HS-27A (cell line): Measurements from ENCODE around the gene ADRA1B.
"Not testable (repeated sequence)": the region's sequence is repeated elsewhere in the genome, so short reads cannot be mapped to it uniquely, and the experiment has no call there.

Experiments
- DNase-seq: peaks from one replicate; pipeline ENCODE4 v3.0.0-alpha.2; 2012; ENCODE audit warnings: low read depth, missing footprints

ADRA1B gene

GRCh38 chr5:159928122-159928909 is 12.0 kb downstream of the ADRA1B start:
- DNase-seq, result peak; percentile 45

DNA sequence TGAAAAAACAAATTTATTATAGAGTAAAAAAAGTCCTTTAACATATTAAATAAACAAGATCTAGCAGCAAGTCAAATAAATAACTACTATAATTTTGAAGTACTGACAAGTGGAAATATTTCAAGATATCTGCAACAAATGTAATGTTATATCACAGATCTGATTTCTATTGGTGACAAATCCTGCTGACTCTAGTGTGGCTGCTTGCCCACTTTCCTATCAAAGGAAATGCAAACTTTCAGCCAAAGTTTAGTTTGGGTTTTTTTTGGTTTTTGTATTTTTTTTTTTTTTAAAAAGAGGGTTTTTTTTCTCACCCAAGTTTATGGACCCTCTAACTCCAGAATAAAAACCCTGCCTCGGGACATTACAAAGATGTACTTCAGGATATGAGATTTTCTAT is 12.9 kb downstream of the ADRA1B start:
- no peak for DNase-seq

GRCh38 chr5:159933531-159934485 is 17.5 kb downstream of the ADRA1B start:
- DNase-seq, result no peak

DNA sequence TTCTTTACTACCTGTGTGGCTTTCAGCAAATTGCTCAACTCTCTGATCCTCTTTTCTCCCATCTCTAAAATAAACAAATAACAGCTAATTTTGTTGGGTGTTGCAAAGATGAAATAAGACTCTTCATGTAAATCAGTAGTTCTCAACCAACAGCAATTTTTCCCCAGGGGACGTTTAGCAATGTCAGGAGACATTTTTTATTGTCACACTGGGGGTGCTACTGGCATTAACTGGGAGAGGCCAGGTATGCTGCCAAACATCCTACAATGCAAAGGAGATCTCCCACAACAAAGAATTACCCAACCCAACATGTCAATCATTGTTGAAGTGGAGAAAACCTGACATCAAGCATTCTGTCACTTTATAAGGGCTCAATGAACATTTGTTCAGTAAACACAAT is 19.7 kb downstream of the ADRA1B start:
- no peak for DNase-seq

DNA sequence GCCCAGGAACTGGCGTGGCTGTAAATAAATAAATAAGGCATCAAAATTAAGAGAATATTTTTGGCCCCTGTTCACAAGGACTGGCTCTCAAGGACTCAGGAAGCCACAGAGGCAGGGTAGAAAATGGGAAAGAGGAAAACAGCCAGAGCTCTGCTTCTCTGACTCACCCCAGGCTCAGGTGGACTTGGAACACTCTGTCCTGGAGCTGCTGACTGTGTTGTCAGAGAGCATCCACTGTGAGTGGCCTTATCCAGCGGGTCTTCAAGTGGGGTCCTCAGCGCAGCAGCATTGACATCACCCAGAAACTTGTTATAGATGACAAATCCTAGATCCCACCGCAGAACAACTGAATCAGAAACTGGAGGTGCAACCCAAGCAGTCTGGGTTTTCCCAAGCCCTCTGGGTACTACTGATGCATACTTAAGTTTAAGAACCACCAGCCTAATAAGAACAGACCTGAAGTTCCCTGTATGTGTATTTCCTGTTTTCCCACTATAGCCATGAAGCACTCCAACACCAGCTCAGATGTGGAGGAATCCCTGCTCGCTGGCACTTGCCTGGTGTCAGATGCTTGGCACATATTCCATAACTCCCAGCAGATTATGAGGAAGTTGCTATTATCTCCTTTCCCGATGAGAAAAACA is 20.5 kb downstream of the ADRA1B start:
- DNase-seq, result no peak

DNA sequence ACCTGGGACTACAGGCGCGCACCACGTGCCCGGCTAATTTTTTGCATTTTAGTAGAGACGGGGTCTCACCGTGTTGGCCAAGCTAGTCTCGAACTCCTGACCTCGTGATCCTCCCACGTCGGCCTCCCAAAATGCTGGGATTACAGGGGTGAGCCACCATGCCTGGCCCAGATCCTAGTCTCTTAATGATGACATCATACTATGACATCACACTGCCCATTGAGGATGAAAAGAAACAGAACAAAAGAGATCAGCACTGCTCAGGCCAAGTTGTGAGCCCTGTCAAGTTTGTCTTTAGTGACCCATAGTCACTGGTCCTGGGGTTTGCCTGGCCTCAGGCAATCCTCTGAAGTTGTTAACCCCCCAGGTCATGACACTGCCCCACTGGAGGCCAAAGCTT is 21.3 kb downstream of the ADRA1B start:
- DNase-seq, result no peak

GRCh38 chr5:159943326-159943725 is 27.0 kb downstream of the ADRA1B start:
- no peak for DNase-seq

DNA sequence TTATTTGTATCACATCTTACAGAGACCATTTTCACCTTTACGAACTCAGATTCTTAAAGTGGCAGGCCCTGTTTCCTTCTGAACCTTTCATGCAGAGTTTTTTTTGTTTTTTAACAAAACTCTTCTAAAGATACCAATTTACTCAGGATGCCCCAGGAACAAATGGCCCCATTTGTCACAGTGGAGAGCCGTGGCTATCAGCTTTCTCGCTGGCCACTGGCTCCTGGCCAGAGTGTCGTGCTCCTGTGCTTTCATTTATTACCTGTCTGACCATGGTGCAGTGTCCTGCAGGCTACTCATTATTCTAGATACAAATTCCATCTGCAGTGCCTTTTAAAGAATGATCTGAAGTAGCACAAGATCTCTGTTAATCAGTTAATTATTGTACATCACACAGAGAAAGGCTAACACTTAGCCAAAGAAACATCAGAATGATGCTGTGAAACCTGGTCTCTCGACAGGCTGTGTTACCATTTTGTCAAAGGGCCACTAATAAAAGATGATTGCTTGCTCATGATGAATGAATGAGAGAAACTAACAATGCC is 27.8 kb downstream of the ADRA1B start:
- DNase-seq, result no peak

DNA sequence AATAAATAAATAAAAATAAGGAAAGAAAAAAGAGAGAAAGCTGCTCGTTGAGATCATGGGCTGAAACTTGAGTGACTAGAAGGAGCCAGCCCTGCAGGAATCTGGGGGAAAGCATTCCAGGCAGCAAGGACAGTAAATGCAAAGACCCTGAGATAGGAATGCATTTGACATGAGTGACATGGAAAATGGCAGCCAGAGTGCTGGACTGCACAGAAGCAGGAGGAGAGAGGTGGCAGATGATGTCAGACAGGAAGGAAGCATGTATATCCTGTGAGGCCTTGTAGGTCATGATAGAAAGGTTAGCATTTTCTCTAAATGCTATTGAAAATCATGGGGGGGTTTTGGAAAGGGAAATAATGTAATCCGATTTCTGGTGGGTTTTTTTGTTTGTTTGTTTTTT is 29.1 kb downstream of the ADRA1B start:
- DNase-seq, result no peak

- DNase-seq, result no peak
These were observed 31.6 kb downstream of the ADRA1B start for GRCh38 chr5:159947708-159948358.

DNA sequence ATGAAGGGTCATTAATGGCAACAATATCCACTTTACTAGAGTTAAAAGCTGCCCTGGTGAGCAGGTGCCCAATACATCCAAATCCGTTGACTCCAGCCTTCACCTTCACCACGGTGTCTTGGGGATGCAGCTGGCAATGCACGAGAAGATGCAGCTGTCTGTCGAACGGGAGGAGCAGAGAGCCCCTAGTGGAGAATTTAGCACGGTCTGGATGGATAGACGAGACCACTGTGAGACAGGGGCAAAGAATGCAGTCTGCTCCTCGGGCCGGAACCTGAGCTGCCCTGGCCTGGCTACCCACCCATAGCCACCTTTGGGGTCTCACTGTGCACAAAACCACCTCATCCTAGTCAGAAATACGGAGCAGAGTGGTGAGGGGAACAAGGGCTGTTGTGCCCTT is 35.1 kb downstream of the ADRA1B start:
- DNase-seq, result no peak

DNA sequence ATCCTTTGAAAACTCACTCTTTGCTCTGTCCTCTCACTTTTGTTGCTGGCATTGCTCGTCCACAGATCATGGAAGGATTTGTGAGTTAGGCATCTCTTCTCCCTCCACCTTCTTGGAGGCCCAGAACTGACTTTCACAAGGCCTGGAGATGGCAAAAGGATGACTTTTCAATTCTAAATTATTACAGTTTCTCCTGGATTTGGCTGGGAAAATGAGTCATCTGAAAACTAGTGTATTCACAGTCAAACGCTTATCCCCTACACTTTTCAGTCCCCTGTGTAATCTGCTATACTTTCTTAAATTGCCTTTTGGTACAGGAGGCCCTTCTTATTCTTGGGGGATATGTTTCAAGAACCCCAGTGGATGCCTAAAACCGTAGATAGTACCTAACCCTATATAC is 35.6 kb downstream of the ADRA1B start:
- DNase-seq, result no peak

GRCh38 chr5:159953609-159954008 is 37.3 kb downstream of the ADRA1B start:
- DNase-seq, result no peak

DNA sequence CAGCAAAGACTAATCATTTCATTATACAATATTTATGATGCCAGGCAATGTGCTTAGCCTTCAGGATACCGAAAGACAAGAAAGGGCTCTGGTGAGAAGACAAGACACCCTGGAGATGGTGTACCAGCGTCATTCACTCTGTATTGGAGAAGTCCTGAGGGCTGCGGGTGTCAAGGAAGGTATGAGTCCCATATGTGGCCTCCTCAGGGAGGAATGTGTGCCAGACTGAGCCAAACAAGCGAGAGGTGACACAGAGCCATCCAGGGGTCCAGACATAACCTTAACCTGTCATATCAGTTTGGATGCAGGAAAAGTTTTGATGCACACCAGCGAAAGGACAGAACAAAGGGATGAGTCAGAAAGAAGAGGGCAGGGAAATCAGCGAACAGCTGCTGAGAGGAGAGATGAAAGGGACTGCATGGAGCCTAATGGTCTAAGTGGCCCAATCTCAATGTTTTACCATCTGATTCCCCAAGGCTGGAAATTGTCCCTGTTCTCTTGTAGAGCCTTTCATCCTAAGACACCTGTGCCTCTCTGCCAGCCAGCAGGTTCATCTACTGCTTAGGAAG is 38.9 kb downstream of the ADRA1B start:
- no peak for DNase-seq

DNA sequence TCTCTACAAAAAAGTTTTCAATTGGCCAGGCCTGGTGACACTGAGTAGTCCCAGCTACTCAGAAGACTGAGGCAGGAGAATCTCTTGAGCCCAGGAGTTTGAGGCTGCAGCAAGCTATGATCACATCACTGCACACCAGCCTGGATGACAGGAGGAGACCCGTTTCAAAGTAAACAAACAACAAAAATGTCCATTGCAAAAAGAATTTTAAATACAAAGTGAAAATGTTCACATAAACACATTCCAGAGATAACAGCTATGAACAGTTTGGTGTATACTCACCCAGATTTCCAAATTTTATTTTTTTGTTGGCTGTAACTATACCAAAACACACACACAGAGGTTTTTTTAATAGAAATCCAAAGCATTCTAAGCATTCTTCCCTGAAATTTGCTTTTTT is 39.8 kb downstream of the ADRA1B start:
- no peak for DNase-seq

GRCh38 chr5:159961176-159962160 is 45.2 kb downstream of the ADRA1B start:
- no peak for DNase-seq

- no peak for DNase-seq
These were observed 45.9 kb downstream of the ADRA1B start for GRCh38 chr5:159962214-159962613.

- no peak for DNase-seq
These were observed 47.7 kb downstream of the ADRA1B start for GRCh38 chr5:159963935-159964334.

DNA sequence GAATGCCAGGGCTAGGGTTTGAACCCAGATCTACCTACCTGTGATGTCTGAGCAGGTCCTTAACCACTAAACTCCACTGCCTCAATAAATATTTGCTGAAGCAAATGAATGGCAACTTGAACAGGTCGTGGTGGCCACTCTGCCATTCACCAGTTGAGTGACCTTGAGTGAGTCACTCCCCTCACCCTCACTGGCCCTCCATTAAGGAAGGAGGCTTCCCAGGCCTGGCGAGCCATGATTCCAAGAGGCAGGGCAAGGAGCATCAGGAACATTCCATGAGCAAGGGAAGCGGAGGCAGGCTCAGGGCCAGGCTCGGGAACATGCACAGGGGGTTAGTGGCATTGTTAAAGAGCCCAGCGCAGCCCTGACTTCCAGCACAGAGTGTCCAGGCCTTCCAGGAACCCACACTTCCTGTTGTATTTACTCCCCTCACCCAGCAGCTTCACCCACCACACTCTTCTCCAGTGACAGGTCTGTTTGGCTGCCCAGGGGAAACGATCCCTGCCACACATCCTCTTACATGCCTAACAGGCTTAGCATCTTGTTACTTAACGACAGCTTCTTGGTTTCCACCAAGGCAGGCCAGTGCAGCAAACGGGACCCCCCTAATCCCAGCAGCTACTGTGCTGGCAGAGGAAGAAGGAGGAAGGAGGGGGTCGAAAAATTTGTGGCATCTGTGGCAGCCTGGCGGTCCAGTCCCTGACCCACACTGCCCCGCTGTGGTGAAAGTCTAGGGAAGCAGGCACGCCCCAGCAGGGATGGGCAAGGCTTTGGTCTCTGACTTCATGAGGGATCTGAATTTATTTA is 49.0 kb downstream of the ADRA1B start:
- DNase-seq, result no peak

DNA sequence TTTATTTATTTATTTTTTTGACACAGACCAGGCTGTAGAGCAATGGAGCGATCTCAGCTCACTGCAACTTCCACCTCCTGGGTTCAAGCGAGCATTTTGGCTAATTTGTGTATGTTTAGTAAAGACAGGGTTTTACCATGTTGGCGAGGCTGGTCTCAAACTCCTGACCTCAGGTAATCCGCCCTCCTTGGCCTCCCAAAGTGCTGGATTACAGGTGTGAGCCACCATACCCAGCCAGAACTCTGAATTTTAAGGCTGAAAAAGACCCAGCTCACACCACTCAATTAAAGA is 49.5 kb downstream of the ADRA1B start:
- not testable (repeated sequence) for DNase-seq
